Activated CD4-positive, alpha-beta T cell treated with anti-CD3 and anti-CD28 coated beads, Interleukin-2, Interleukin-6, amounts not matched to agents 100 ng/mL and 50 ng/mL, durations not matched to agents 16 hours and 8 hours (primary cell): ENCODE data around the gene ADAMTS7.
A peak's percentile ranks its signal among the peaks of the same experiment; 100 is the strongest.
"Not testable (repeated sequence)": the region's sequence is repeated elsewhere in the genome, so short reads cannot be mapped to it uniquely, and the experiment has no call there.

Experiments used
- DNase-seq: peaks from one replicate; pipeline ENCODE4 v3.0.0-alpha.2; 2020

Gene ADAMTS7

DNA sequence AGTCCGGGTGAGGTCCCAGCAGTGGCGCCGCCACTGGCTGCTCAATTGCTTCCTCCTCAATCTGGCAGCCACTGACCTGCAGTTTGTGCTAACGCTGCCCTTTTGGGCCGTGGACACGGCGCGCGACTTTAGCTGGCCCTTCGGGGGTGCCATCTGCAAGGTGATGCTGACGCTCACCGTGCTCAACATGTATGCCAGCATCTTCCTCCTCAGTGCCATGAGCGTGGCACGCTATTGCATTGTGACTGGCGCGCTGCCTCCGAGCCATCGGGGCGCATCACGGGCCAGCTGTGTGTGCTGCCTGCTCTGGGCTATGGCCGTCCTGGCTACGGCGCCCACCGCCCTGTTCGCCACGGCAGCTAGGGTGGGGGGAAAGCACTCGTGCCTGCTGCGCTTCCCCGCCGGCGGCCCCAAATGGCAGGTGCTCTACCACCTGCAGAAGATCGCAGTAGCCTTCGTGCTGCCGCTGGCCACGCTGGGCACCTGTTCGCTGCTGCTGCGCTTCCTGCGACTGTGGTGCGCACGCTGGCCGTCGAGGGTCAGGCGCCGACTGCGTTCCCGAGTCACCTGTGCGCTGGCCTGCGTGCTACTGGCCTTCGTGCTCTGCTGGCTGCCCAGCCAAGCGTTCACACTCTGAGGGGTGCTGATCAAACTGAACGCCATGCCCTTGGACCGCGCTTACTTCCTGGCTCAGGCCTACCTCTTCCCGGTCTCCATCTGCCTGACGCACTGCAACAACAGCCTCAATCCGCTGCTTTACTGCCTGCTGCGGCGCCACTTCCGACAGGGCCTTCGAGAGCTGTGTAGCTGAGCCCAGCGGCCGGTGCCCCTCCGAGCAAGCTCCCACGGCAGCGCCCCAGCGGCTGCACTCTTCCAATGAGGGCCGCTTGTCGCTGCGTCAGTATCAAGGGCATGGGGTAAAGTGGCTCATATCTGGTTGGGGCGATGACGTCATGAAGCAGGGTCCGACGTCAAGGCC is 20.3 kb upstream of the ADAMTS7 start:
- no peak for DNase-seq

DNA sequence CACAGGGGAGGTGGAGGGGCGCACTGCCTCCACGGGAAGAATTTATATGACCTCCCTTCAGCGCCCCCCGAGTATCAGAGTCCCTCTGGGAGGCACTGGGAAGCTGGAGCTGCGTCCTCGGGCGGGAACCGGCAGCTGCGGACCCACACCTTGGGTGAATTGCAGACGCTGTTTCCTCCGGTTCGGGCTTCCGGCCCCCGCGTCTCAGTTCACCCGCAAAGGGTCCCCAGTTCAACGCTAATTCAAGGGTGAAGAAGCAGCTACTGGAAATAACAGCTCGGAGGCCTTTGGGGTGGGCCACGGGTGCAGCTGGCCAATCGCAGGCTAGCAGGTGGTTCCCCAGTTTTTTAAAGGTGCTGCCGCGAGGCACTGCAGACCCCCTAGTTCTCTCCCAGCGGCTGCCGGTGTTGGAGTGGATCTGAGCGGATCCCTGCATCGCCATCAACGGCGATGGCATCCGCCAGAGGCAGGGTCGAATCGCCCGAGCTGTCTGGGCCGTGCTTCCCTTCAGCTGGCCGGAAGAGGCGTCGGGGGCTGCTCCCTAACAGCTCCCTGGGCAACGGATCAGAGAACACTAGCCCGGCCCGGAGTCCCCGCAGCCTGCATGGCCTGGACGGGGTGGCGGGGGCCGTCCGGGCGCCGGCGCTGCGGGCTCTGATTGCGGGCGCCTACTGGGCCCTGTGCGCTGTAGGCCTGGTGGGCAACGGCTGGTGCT is 19.4 kb upstream of the ADAMTS7 start:
- no peak for DNase-seq

DNA sequence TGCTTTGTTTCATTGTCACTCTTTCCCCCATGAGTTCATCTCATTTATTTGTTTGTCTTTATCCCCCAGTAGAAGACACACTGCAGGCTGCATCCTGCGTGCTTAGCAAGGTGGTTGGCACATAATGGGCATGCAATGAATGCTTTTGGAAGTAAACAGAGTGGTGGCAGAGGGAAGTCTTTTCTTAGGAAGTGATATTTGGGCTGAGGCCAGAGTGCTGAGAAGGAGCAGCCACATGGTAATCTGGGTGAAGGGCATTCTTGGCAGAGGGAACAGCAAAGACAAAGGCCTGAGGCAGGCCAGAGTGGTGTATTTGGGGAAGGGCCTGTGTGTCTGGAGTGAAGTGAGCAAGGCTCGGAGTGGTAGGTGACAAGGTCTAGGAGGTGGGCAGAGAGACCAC is 17.7 kb upstream of the ADAMTS7 start:
- no peak for DNase-seq

DNA sequence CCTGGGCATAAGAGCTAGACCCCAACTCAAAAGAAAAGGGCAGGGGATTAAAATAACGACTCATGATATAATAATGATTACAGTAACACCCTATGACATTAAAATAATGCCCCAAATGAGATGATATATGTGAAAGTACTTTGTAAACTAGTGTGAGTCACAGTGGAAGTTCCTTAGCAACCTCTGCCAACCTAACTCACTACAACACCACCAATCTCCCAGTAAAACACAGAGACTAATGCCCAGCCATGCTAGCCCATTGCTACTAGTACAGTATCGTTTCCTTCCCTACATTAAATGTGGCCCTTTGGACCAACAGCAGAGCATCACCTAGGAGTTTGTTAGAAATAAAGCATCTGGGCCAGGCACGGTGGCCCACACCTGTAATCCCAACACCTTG is 11.2 kb upstream of the ADAMTS7 start:
- no peak for DNase-seq

DNA sequence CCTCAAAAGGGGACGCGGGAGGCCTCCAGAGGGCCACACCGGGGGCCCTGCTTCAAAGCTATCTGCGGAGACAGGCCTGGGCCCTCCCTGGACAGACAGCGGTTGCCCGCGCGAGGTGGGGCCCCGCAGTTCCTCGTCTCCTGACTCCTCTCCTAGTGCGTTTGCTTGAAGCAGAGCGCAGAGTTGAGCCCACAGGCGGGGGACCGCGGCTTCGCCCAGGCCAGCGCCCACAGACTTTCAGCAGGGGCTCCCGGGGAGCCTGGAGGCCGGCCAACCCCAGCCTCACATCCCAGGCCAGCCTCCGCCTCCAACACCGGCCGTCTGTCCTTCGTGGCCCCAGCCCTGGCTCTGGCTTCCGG is 540 bp upstream of the ADAMTS7 start:
- no peak for DNase-seq

DNA sequence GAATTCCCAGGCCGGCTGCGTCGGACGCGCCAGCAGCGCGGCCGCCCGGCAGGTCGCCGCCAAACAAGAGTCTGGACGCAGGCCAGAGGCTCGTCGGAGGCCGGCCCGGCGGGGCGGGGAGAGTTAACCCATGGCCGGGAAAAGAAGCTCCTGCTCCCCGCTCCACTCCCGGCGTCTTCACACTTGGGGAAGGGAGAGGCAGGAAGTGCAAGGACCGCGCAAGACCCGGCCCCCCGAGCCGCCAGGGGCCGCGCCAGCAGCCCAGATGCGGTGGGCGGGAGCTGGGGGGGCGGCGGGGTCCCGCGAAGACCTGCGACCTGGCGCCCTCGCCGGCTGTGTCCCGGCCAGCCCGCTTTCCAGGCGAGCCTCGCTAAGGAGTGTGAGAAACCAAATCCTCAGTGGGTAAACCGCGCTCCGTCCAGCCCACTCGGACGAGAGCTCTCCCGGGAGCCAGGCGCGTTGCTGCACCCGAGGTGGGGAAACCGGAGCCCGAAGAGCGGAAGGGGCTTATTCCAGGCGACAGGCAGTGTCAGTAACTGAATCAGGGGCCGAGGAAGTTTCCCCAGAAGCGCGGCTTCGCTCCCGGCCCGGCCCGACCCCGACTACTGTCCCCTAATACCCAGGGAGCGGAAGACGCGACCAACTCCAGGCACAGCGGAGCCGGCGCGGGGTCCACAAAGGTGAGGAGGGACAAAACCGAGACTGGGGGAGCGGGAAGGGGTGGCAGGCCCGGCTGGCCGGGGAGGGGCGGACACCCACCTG is 721 bp downstream of the ADAMTS7 start:
- DNase-seq: no peak

DNA sequence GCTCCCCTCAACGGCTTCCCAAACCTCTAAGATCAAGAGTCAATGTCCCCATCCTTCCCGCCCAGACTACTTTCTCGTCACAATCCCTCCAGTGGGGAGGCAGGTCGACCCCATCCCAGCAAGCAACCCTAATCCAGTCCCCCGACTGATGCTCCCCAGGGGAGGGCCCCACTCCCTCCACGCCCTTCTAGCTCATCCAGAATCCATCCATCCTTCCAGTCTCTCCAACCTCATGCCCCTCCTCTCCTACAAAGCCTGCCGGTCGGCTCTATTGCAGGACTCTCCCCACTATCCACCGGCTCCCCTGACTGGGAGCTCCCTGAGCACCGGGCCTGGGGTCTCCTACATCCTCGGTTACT is 1.3 kb downstream of the ADAMTS7 start:
- no peak for DNase-seq

DNA sequence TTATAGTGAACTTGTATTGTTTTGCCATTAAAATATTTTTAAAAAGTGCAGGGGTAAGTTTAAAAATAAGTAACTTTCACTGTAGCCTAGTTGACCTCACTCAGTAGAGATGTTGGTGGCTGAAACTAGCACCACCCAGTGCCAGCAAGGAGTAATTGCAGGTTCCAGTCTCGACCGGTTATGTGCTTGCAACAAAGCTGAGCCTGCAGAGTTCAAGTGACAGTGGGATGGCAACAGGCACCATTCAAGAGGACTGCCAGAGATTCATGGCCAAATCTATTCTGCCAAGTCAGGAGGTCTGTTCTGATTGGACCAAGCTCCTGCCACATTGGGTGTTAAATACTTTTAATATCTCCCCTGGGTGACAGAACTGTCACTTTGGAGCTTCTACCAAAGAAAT is 2.7 kb downstream of the ADAMTS7 start:
- DNase-seq: peak; percentile 61

DNA sequence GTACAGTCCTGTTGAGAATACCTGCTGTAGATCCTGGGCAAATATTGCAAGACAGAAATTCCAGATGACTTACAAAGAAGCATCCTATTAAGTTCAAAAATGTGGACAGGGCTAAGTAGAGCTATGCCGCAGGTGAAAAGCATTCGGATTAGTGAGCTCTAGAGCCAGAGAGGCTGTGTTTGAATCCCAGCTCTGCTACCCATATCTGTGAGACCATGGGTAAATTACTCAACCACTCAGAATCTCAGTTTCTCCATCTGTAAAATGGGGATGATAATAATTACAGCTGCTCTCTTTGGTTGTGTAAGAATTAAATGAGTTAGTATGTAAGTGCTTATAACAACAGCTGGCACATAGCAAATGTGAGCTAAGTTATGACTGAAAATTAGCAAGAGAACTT is 3.9 kb downstream of the ADAMTS7 start:
- no peak for DNase-seq

DNA sequence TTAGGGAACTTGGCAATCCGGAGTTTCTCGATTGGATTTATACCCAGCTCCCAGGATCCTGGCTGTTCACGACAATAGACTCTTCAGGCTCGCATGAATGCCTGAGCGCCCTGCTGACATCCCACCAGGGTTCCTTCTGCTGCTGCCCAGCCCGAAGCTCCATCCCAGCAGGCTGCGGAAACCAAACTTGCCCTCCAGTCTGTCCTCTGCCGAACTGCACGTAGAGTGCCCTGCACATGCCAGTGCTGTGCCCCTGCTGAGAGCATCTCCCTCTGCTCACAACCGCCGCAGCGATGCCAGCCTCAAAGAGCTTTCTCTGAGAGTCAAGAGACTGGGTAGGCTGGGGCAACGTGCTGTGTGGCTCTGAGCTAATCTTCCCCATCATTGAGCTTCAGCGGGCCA is 6.9 kb downstream of the ADAMTS7 start:
- DNase-seq: no peak

DNA sequence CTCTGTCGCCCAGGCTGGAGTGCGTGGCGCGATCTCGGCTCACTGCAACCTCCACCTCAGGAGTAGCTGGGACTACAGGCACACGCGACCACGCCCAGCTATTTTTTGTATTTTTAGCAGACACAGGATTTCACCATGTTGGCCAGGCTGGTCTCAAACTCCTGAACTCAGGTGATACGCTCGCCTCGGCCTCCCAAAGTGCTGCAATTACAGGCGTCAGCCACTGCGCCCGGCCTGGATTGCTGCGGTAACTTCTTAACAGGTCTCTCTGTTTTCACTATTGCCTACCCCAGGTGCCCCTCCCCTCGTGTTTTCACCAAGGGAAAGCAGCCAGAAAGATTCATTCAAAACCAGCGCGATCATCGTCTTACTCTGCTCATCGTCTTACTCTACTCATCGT is 10.5 kb downstream of the ADAMTS7 start:
- DNase-seq: no peak

DNA sequence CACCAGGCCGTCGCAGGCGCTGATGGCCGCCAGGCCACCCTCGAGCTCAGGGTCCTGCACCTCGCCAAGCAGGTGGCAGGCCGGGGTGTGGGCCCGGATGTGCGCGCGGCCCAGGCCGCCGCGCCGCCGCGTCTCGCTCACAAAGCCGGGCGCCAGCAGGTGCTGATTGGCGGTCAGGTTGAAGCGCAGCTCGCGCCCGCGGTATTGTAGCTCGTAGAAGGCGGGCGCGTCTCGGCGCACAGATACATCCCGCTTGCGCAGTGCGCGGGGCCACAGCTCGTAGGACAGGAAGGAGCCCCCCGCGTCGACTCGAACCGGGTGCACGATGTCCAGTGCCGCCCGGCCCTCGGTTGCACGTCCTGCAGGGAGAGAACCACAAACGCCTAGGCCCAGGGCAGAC is 11.1 kb downstream of the ADAMTS7 start:
- DNase-seq: no peak

DNA sequence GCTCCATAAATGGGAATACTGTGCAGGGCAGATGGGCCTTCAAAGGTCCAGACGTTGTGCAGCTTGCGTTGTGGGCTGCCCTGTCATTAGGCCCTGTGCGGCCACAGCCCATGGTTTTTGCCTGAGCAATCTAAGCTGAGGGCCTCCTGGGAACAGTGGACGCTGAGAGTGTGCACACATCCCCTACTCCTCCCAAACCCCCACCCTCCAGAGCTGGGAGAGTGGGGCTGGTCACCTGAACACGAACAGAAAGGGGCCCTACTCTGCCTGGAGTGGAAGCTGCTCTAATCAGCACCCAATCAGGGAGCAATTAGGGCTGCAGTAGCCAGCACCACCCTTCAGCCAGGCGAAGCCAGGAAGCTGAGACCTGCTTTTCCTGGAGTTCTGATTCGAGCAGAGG is 12.2 kb downstream of the ADAMTS7 start:
- DNase-seq: not testable (repeated sequence)

DNA sequence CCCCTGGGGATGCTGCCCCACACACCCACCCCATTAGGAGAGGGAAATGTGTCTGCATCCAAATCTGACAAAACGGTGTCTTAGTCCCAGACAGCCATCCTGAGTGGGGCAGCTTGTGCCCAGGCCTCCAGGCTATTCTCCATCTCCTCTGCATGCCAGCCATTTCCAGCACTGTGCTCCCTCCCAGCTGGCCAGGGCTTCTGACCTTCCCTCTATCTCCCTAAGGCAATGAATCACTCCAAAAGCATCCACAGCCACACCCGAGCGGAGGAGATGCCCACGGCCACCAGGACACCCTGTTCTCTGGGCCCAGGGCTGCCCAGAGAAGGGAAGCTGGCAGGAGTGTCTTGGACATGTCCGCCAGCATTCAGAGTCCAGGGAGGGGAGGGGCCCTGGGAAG is 12.9 kb downstream of the ADAMTS7 start:
- not testable (repeated sequence) for DNase-seq

DNA sequence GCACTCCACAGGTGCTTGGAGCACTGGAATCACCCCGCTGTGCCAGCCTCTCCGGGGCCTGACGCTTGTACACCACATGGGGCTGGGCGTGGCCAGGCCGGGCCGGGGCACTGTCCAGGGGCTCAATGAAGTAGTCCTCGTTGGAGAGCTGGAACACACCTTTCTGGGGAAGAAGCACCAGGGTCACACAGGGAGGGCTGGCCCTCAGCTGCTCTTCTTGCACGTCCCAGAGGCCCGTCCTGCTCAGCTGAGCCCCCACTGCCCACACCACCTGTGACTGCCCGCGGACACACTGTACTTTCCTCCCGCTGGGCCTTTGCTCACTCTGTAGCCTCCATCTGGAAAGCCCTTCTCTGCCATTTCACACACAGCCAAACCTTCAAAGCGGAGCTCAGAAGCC is 13.3 kb downstream of the ADAMTS7 start:
- no peak for DNase-seq

DNA sequence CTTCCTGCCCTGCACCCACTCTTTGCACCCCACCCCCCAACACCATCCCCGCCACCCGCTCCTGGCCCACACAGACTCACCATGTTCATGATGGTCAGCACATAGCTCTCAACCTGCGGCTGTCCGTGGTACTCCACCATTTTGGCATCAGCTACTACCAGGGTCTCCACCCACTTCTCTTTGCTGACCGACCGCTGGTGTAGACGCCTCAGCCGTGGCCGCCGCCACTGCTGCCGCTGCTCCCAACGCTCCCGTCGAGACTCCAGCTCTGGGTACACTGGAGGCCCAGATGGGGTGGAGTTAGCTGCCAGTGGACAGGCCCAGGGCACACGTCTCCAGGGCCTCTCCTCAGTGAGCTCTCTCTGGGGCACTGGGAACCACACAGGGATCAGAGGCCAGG is 14.8 kb downstream of the ADAMTS7 start:
- DNase-seq: no peak

DNA sequence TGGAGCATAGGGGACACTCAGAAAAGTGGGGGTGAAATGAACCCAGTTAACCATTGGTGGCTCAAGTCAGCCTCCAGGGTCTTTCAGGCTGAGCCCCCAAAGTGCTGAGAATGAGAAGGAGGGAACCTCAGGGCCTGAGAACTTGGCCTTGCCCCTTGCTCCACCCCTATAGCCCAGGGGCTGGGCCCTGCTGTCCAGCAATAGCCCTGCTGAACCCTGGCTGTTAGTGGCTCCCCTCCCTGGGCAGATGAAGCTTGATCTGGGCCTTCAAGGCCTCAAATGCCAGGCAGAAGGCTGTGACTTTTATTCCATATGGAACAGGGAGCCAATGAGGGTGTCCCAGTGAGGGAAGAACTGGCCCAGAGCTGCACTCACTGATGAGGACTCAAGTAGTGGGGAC is 16.2 kb downstream of the ADAMTS7 start:
- DNase-seq: no peak

DNA sequence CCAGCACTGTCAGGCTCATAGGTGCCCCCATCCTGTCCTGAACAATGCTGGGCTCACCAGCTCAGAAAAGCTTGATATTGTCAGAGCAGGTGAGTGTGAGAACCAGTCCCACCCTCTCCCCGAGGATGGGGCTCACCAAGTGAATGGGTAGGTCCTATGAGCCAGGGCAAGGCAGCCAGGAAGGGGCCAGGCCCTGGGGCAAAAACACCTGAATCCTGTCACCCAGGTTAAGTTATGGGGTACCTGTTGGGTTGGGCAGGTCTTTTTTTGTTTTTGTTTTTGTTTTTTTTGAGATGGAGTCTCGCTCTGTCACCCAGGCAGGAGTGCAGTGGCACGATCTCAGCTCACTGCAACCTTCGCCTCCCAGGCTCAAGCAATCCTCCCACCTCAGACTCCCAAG is 16.8 kb downstream of the ADAMTS7 start:
- DNase-seq: not testable (repeated sequence)

DNA sequence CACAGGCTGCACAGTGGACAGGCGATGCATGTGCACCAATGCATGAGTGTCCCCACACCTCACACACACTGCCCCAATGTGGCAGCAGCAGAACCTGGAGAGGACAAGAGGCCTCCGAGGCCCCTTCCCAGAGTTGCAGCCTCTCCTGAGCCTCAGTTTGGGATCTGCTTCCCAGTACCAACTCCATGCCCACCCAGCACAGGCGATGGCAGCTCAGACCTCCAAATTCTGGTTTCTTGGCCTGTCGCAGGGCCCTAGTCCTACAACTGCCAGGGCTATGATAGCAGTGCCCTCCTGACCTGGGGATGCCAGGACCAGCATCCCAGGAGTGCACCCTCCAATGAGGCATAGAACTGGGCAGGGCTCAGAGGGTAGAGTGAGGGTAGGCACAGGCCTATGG is 19.9 kb downstream of the ADAMTS7 start:
- no peak for DNase-seq

DNA sequence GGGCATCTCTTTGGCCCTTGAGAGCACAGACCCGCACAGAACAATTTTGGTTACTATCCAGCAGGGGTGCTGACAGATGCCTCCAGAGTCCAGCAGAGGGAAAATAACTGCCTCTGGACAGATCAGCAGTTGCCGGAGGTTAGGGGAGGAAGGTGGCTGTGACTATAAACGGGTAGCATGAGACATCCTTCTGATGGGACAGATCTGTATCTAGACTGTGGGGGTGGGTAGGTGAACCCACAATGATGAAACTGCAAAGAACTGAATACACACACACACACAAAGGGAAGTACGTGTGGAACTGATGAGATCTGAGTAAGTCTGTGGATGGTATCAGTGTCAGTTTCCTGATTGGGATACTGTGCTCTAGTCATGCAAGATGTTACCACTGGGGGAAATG is 21.2 kb downstream of the ADAMTS7 start:
- peak; percentile 59 for DNase-seq

DNA sequence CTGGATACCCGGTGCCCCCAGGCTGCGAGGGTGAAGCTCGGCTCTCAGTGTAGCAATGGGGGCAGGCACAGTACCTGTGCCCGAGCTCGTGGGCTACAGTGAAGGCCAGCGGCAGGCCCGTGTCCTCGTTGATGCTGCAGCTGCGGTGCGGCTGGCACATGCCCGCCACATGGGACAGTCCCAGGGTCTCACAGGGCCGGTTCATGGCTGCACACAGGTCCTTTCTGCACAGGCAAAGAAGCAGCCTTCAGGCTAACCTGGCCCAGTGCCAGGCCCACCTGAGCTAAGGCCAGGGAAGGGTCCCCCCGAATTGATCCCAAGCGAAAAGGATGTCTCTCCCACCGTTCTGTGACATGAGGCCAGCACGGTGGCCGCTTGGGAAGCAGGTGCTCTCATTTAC is 21.6 kb downstream of the ADAMTS7 start:
- no peak for DNase-seq

DNA sequence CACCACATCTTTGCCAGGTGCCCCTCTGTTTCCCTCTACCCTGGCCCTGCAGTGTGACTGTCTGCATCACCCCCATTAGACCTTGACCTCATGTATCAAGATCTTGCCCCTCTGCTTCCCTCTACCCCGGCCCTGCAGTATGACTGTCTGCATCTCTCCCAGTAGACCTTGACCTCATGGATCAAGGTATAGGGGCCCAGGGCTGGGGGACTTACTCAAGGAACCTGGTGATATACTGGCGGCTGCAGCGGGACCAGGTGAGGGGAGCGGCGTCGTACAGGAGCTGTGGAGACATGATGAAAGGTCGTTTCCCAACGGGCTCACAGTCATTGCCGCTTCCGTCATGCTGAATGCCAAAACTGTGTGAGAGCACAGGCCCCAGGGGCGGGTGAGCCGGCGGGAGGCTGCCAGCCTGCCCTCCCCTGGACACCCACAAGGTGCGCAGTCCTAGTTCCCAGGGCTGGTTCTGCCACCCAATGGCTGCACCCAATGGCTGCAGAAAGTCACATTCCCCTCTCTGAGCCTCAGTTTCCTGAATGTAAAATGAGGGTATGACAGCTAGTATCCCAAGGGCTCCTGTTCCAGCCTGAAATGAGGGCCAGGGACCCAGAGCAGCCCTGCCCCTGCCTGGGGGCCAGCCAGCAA is 23.1 kb downstream of the ADAMTS7 start:
- DNase-seq: no peak

DNA sequence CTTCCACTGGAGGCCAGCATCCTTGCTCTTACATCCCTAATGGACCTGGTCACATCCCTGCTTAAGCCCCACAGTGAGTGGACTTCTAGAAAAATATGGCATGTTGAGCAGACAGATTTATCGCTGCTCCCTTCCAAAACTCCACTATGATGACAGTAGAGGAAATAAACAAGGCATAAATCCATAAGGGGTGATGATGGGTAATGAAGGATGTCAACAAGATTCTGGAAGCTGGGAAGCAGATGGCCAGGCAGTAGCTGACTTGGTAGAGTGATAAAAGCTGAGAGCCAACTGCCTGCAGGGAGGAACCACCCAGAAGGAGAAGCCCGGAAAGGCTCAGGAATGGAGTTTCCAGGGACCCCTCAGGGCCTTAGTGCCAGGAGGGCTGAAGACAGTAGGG is 28.9 kb downstream of the ADAMTS7 start:
- not testable (repeated sequence) for DNase-seq
